ENCODE data around the gene MYO3B. TPM values are rescaled to one million over a fixed set of nuclear protein-coding genes. Genes with fewer than 3 reads are reported as not detected.

The MYO3B gene
- total and polyA plus RNA-seq, 2 donors (not counting 3 experiments of a cell fraction or from before 2014, with no cell fraction given), result 0.03 TPM; not detected in 1

DNA sequence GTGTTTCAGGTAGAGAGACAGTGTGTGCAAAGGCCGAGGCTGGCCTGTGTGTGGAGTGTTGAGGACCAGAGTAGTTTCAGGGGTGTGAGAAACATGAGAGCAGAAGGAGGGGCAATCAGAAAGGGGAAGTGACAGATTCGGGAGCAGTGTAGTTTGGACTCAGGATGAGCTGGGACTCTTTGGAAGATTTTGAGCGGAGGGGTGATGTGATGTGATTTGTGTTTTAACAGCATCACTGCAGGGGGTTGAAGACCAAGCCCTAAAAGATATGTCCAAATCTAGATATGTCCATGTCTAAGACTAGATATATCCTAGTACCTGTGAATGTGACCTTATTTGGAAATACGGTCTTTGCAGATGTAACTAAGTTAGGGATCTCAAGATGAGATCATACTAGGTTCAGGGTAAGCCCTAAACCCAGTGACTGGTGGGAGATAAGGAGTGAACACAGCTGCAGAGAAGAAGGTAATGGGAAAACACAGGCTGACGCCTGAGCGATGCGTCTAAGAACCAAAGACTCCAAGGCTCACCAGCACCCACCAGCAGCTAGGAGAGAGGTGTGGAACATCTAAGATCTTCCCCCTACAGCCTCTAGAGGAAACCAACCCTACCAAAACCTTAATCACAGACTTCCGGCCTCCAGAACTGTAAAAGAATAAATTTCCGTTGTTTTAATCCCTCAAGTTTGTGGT is 38.5 kb upstream of the MYO3B start:
- Histone ChIP-seq H3K9me3 (replicated peaks; ENCODE audit: control insufficient read depth, insufficient read depth, low read length) (no peaks in the 10 kb centered on the region), H2AFZ (ENCODE audit: low read depth, low read length) (no peak overlapping the region), H3K9me1 (replicated peaks; ENCODE audit: control insufficient read depth, extremely low read depth, insufficient read depth, low read length) (no peaks in the 10 kb centered on the region), H3K4me1 (ENCODE audit: control insufficient read depth, extremely low read depth, insufficient read depth, low read length) (no peaks in the 10 kb centered on the region), H3K4me3 (replicated peaks in 1 of 3; ENCODE audit: insufficient read depth in 1 of 3, low read depth in 1 of 3, low read length in 3 of 3) (no peak overlapping the region), H3K27ac (ENCODE audit: insufficient read depth, low read depth, low read length) (no peak overlapping the region), H3K4me2 (ENCODE audit: insufficient read depth, low read length) (no peak overlapping the region), H4K20me1 (replicated peaks; ENCODE audit: control insufficient read depth, extremely low read depth, insufficient read depth, low read length) (no peaks in the 10 kb centered on the region), H3K79me2 (ENCODE audit: control insufficient read depth, insufficient read depth, low read length) (no peaks in the 10 kb centered on the region), H3K36me3 (ENCODE audit: control insufficient read depth in 2 of 2, extremely low read depth in 1 of 2, insufficient read depth in 2 of 2, low read length in 2 of 2) (no peaks in the 10 kb centered on the region), H3K27me3 (ENCODE audit: control insufficient read depth in 2 of 2, insufficient read depth in 2 of 2, low read length in 2 of 2) (no peaks in the 10 kb centered on the region), H3K9ac (replicated peaks; ENCODE audit: extremely low read depth, insufficient read depth, low read length) (no peak overlapping the region)
- intact Hi-C loops (cut with micrococcal nuclease) (no loop called here), dilution Hi-C loops (cut with MboI; ENCODE audit: extremely low pct_ligation_motif_present, low sequenced_read_pairs) (no loop called here)
- DNase-seq (ENCODE audit: low read depth, low spot score) (no peak), FAIRE-seq (no peak)
- ChIA-PET CTCF (interaction anchor here (1.1 kb wide), 1 partner anchor 9 kb away, joined by 3 read pairs; no protein-coding TSS in a partner anchor), POLR2A (no interaction called here)
- BruUV-seq (replicated peaks), result no TSS peak
- TF ChIP-seq MAX (IDR thresholded peaks at IDR 0.05; ENCODE audit: insufficient read depth, insufficient read length), result no peak

- Histone ChIP-seq H3K79me2 (ENCODE audit: control insufficient read depth, insufficient read depth, low read length) (no peaks in the 10 kb centered on the region), H3K9ac (replicated peaks; ENCODE audit: extremely low read depth, insufficient read depth, low read length) (no peak overlapping the region), H4K20me1 (replicated peaks; ENCODE audit: control insufficient read depth, extremely low read depth, insufficient read depth, low read length) (no peaks in the 10 kb centered on the region), H3K36me3 (ENCODE audit: control insufficient read depth in 2 of 2, extremely low read depth in 1 of 2, insufficient read depth in 2 of 2, low read length in 2 of 2) (no peaks in the 10 kb centered on the region), H3K27ac (ENCODE audit: insufficient read depth, low read depth, low read length) (no peak overlapping the region), H3K4me2 (ENCODE audit: insufficient read depth, low read length) (no peak overlapping the region), H2AFZ (ENCODE audit: low read depth, low read length) (no peak overlapping the region), H3K27me3 (ENCODE audit: control insufficient read depth in 2 of 2, insufficient read depth in 2 of 2, low read length in 2 of 2) (no peaks in the 10 kb centered on the region), H3K4me1 (ENCODE audit: control insufficient read depth, extremely low read depth, insufficient read depth, low read length) (no peaks in the 10 kb centered on the region), H3K9me3 (replicated peaks; ENCODE audit: control insufficient read depth, insufficient read depth, low read length) (no peaks in the 10 kb centered on the region), H3K9me1 (replicated peaks; ENCODE audit: control insufficient read depth, extremely low read depth, insufficient read depth, low read length) (no peaks in the 10 kb centered on the region), H3K4me3 (replicated peaks in 1 of 3; ENCODE audit: insufficient read depth in 1 of 3, low read depth in 1 of 3, low read length in 3 of 3) (no peak overlapping the region)
- POLR2A ChIA-PET, result no interaction called here
- intact Hi-C loops (cut with micrococcal nuclease) (no loop called here), dilution Hi-C loops (cut with MboI; ENCODE audit: extremely low pct_ligation_motif_present, low sequenced_read_pairs) (no loop called here)
- no peak for DNase-seq (ENCODE audit: low read depth, low spot score)
- TF ChIP-seq POLR2AphosphoS5 (IDR thresholded peaks at IDR 0.05; ENCODE audit: insufficient read depth, low read depth, low read length) (no peak), POLR2A (IDR thresholded peaks at IDR 0.05; ENCODE audit: low read depth, low read length) (no peak), JUN (IDR thresholded peaks at IDR 0.05; ENCODE audit: borderline replicate concordance, insufficient read depth, insufficient read length, low read depth) (no peak), FOS (IDR thresholded peaks at IDR 0.05; ENCODE audit: borderline replicate concordance, insufficient read depth, low read length) (no peak), GATA2 (IDR thresholded peaks at IDR 0.05; ENCODE audit: insufficient read depth, insufficient read length, low read depth, low read length) (no peak), EZH2 (IDR thresholded peaks at IDR 0.05; ENCODE audit: borderline replicate concordance, low read depth, low read length, severe bottlenecking) (no peak), MAX (IDR thresholded peaks at IDR 0.05; ENCODE audit: insufficient read depth, insufficient read length) (no peak), MYC (IDR thresholded peaks at IDR 0.05; ENCODE audit: low read depth, low read length) (no peak)
- TF ChIP-seq, protein P1, sequence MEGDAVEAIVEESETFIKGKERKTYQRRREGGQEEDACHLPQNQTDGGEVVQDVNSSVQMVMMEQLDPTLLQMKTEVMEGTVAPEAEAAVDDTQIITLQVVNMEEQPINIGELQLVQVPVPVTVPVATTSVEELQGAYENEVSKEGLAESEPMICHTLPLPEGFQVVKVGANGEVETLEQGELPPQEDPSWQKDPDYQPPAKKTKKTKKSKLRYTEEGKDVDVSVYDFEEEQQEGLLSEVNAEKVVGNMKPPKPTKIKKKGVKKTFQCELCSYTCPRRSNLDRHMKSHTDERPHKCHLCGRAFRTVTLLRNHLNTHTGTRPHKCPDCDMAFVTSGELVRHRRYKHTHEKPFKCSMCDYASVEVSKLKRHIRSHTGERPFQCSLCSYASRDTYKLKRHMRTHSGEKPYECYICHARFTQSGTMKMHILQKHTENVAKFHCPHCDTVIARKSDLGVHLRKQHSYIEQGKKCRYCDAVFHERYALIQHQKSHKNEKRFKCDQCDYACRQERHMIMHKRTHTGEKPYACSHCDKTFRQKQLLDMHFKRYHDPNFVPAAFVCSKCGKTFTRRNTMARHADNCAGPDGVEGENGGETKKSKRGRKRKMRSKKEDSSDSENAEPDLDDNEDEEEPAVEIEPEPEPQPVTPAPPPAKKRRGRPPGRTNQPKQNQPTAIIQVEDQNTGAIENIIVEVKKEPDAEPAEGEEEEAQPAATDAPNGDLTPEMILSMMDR (IDR thresholded peaks at IDR 0.05; ENCODE audit: extremely low read depth in 1 of 2, insufficient read depth in 1 of 2, low read depth in 1 of 2, low read length in 2 of 2), result no peak
- FAIRE-seq, result no peak
- CTCF ChIA-PET, result no interaction called here
- BruUV-seq (replicated peaks), result no TSS peak
These were observed 37.4 kb upstream of the MYO3B start for GRCh38 chr2:170140561-170140960.
